Duodenal mucosa (tissue), 2 donors: ENCODE measurements around the gene QRFP.
"Not testable (repeated sequence)": the region's sequence is repeated elsewhere in the genome, so short reads cannot be mapped to it uniquely, and the experiment has no call there.

Source experiments
- H3K27ac ChIP-seq: one replicate; pipeline ENCODE4 v1.7.0; 2013; ENCODE audit warnings: low read depth, low read length
- H3K27me3 ChIP-seq, 2 donors: one replicate each; pipeline ENCODE4 v1.7.0; 2013; ENCODE audit warnings: low read length in 2 of 2, control low read depth in 1 of 2; ENCODE audit not compliant: insufficient read depth in 2 of 2, control insufficient read depth in 1 of 2
- H3K36me3 ChIP-seq, 2 donors: one replicate each; pipeline ENCODE4 v1.7.0; 2013; ENCODE audit warnings: low read length in 2 of 2, control low read depth in 1 of 2; ENCODE audit not compliant: insufficient read depth in 2 of 2, control insufficient read depth in 1 of 2
- H3K4me1 ChIP-seq, 2 donors: one replicate each; pipeline ENCODE4 v1.7.0; 2013; ENCODE audit warnings: low read length in 2 of 2, control low read depth in 1 of 2; ENCODE audit not compliant: insufficient read depth in 2 of 2, control insufficient read depth in 1 of 2
- H3K4me3 ChIP-seq, 2 donors: one replicate each; pipeline ENCODE4 v1.7.0; 2013; ENCODE audit warnings: low read length in 2 of 2, low read depth in 1 of 2
- H3K9ac ChIP-seq, 2 donors: one replicate each; pipeline ENCODE4 v1.7.0; 2013; ENCODE audit warnings: low read length in 2 of 2, low read depth in 1 of 2
- H3K9me3 ChIP-seq, 2 donors: one replicate each; pipeline ENCODE4 v1.7.0; 2013; ENCODE audit warnings: low read length in 2 of 2, control low read depth in 1 of 2; ENCODE audit not compliant: control insufficient read depth in 1 of 2

QRFP gene

GRCh38 chr9:130860458-130861316, 35.9 kb downstream of the QRFP start:
- H3K9ac ChIP-seq, result no peak overlapping the region
- peaks cover 24 to 47% of the 10 kb centered on the region in 2 donors for H3K36me3 ChIP-seq
- peaks cover 15% of the 10 kb centered on the region in 2 donors for H3K4me1 ChIP-seq
- H3K27me3 ChIP-seq, result no peaks in the 10 kb centered on the region
- H3K27ac ChIP-seq, result peak overlapping the region; percentile 11
- no peak overlapping the region for H3K4me3 ChIP-seq
- H3K9me3 ChIP-seq, result no peaks in the 10 kb centered on the region

DNA sequence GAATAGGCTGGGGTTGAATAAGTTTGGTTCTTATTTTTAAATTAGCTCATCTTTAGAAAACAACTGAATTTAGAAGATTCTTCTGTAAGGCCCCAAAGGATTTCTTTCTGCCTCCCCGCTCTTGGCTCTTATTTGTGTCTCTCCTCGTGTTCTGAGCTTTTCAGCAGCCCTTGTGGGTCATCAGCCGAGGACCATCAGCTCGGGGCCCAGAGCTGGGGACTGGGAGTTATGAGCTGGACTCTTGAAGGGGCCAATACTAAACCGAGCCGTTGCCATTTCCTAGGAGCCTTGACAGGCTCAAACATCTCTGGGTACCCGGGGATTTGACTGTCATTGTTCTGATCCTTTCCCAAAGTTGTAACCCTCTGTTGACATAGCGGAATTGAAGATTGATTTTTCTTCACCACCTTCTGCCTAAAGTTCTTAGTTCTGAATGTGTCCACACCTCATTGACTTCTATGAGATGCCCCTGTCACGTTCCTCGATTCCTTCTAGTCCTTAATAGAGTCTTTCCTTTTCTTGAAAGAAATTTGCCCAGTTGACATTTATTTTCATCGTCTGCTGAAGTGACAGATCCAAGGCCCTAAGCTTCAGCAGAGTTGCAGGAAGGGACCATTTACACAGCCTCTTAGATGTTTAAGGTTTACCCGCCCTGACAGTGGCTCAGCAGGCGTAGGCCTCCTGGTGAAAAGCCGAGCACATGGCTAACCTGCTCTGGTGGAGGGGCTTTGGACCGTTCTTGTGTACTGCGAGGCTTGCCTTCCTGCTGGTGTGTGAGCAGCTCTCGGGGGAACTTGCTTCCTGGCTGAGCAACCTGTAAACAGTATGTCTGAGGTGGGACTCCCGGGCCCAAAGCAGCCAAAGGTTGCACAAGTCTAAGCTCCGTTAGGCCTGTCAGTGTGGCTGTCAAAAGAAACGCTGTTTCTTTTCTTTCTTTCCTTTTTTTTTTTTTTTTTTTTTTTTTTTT, 37.6 kb downstream of the QRFP start:
- Histone ChIP-seq H3K4me3 (no peak overlapping the region), H3K9ac (no peak overlapping the region), H3K4me1 (peaks cover 15% of the 10 kb centered on the region in 2 donors), H3K27ac (no peak overlapping the region), H3K36me3 (peaks cover 30 to 53% of the 10 kb centered on the region in 2 donors), H3K9me3 (no peaks in the 10 kb centered on the region), H3K27me3 (no peaks in the 10 kb centered on the region)

GRCh38 chr9:130857864-130858738, 38.5 kb downstream of the QRFP start:
- Histone ChIP-seq H3K9ac (no peak overlapping the region), H3K36me3 (peaks cover 32 to 53% of the 10 kb centered on the region in 2 donors), H3K4me3 (no peak overlapping the region), H3K9me3 (no peaks in the 10 kb centered on the region), H3K27me3 (no peaks in the 10 kb centered on the region), H3K4me1 (peaks cover 13 to 15% of the 10 kb centered on the region in 2 donors), H3K27ac (no peak overlapping the region)

DNA sequence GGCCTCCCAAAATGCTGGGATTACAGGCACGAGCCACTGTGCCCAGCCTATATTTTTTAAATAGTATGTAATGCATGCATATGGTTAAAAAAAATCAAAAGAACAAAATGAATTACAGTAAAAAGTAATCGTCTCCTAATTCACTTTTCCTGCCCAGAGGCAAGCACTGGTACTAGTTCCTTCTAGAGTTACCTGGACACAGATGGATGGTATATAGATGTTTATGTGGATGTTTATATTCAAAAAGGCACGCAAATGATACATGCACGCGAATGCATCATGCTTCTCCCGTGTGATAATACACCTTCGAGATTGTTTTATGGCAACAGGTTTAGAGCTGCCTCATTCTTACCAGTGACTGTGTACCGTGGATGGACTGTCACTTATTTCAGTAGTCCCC, 40.1 kb downstream of the QRFP start:
- peaks cover 27 to 44% of the 10 kb centered on the region in 2 donors for H3K36me3 ChIP-seq
- H3K27me3 ChIP-seq, result no peaks in the 10 kb centered on the region
- no peak overlapping the region for H3K27ac ChIP-seq
- H3K4me1 ChIP-seq, result peaks cover 11 to 12% of the 10 kb centered on the region in 2 donors
- no peak overlapping the region for H3K9ac ChIP-seq
- no peaks in the 10 kb centered on the region for H3K9me3 ChIP-seq
- no peak overlapping the region for H3K4me3 ChIP-seq

GRCh38 chr9:130854835-130855234, 41.8 kb downstream of the QRFP start:
- Histone ChIP-seq H3K36me3 (peaks cover 27 to 43% of the 10 kb centered on the region in 2 donors), H3K27ac (no peak overlapping the region), H3K4me3 (no peak overlapping the region), H3K27me3 (no peaks in the 10 kb centered on the region), H3K9ac (no peak overlapping the region), H3K9me3 (no peaks in the 10 kb centered on the region), H3K4me1 (no peaks in the 10 kb centered on the region)

- H3K4me1 ChIP-seq, result no peaks in the 10 kb centered on the region
- no peaks in the 10 kb centered on the region for H3K9me3 ChIP-seq
- no peak overlapping the region for H3K9ac ChIP-seq
- peaks cover 27 to 38% of the 10 kb centered on the region in 2 donors for H3K36me3 ChIP-seq
- H3K27ac ChIP-seq, result no peak overlapping the region
- H3K4me3 ChIP-seq, result no peak overlapping the region
- H3K27me3 ChIP-seq, result no peaks in the 10 kb centered on the region
These were observed 42.5 kb downstream of the QRFP start for GRCh38 chr9:130854092-130854491.

- H3K27me3 ChIP-seq, result no peaks in the 10 kb centered on the region
- H3K4me3 ChIP-seq, result no peak overlapping the region
- H3K4me1 ChIP-seq, result no peaks in the 10 kb centered on the region
- peaks cover 27 to 31% of the 10 kb centered on the region in 2 donors for H3K36me3 ChIP-seq
- H3K27ac ChIP-seq, result no peak overlapping the region
- no peaks in the 10 kb centered on the region for H3K9me3 ChIP-seq
- H3K9ac ChIP-seq, result no peak overlapping the region
These were observed 43.8 kb downstream of the QRFP start for GRCh38 chr9:130852801-130853200.

GRCh38 chr9:130849356-130849755, 47.3 kb downstream of the QRFP start:
- no peak overlapping the region for H3K9ac ChIP-seq
- H3K4me3 ChIP-seq, result no peak overlapping the region
- no peaks in the 10 kb centered on the region for H3K27me3 ChIP-seq
- H3K9me3 ChIP-seq, result no peaks in the 10 kb centered on the region
- no peak overlapping the region for H3K27ac ChIP-seq
- H3K36me3 ChIP-seq, result peaks cover 5 to 6% of the 10 kb centered on the region in 2 donors
- no peaks in the 10 kb centered on the region for H3K4me1 ChIP-seq

GRCh38 chr9:130848514-130848913, 48.1 kb downstream of the QRFP start:
- H3K9me3 ChIP-seq, H3K4me1 ChIP-seq, H3K27me3 ChIP-seq, H3K27ac ChIP-seq, H3K36me3 ChIP-seq, H3K4me3 ChIP-seq, H3K9ac ChIP-seq: not testable (repeated sequence)
